Lower leg skin (tissue), 4 donors: ENCODE measurements around the gene FAM83G. TPM values are rescaled to one million over a fixed set of nuclear protein-coding genes. Genes with fewer than 3 reads are reported as not detected.

Experiments
- DNase-seq, 2 donors: peaks; one replicate each; pipeline ENCODE4 v3.0.0-alpha.2; 2019; ENCODE audit warnings: low spot score in 2 of 2
- H3K4me3 ChIP-seq: fragments of 200-600 bp; sonication (generic); 2 replicates; pipeline ENCODE4 v1.5.1; 2017; ENCODE audit warnings: mild to moderate bottlenecking, low read depth; ENCODE audit not compliant: poor library complexity, severe bottlenecking
- CTCF ChIP-seq, 3 donors: fragments of 450-650 bp; IDR thresholded peaks; one replicate each; pipeline ENCODE4 v1.5.1; 2016; ENCODE audit warnings: antibody characterized with exemption in 3 of 3, mild to moderate bottlenecking in 3 of 3, moderate library complexity in 2 of 3
- POLR2A ChIP-seq, 2 donors: fragments of 450-650 bp; IDR thresholded peaks; one replicate each; pipeline ENCODE4 v1.6.1; 2016 to 2017; ENCODE audit warnings: antibody characterized with exemption in 2 of 2, mild to moderate bottlenecking in 1 of 2, moderate library complexity in 1 of 2
- WGBS, 2 donors: methylation state at CpG; one replicate each; pipeline ENCODE4 v1.1.5; 2018; 5-methylcytosine and 5-hydroxymethylcytosine counted together
- intact Hi-C: fragments of 100-400 bp; cut with DNase I; formaldehyde crosslinking; loops from one replicate; pipeline ENCODE4 v1.15.0; 2023; ENCODE audit warnings: low total_unique reads
- total RNA-seq, 4 donors: library from RNA; depleted of rRNA; stranded (reverse); fragments of >200 nt; gene quantifications; one replicate each; pipeline ENCODE4 v1.1.0, GENCODE V29; 2016

Gene FAM83G
- total RNA-seq, 4 donors from 2014 or later = 131 to 298 (median 190) TPM

- WGBS, 2 donors = 1 to 5% methylated on average over 27 to 39 of the region's 73 CpGs
- TF ChIP-seq POLR2A (IDR thresholded peaks at IDR 0.05) (no peak), CTCF (IDR thresholded peaks at IDR 0.05) (no peak)
- no peak for DNase-seq
- peak overlapping the region; percentile 42 for H3K4me3 ChIP-seq
- intact Hi-C loops = no loop called here
These were observed 782 bp downstream of the FAM83G start for GRCh38 chr17:19003543-19004420.

- 53 to 59% methylated on average over 7 to 10 of the region's 11 CpGs for WGBS, 2 donors
- no peak for DNase-seq
- TF ChIP-seq POLR2A (IDR thresholded peaks at IDR 0.05) (no peak), CTCF (IDR thresholded peaks at IDR 0.05) (no peak)
- intact Hi-C loops = no loop called here
- H3K4me3 ChIP-seq = peak overlapping the region; percentile 19
These were observed 1.6 kb downstream of the FAM83G start for GRCh38 chr17:19002805-19003542.

- intact Hi-C loops = no loop called here
- H3K4me3 ChIP-seq = no peak overlapping the region
- no peak for DNase-seq
- 54 to 56% methylated on average over 7 of the region's 7 CpGs for whole genome bisulfite sequencing, 2 donors
- no peak for TF ChIP-seq CTCF (IDR thresholded peaks at IDR 0.05)
- TF ChIP-seq POLR2A (IDR thresholded peaks at IDR 0.05) = no peak
These were observed 2.5 kb downstream of the FAM83G start for GRCh38 chr17:19001907-19002590.

GRCh38 chr17:19000531-19001325 lies 3.8 kb downstream of the FAM83G start:
- WGBS, 2 donors = 63% methylated on average over 17 of the region's 17 CpGs
- intact Hi-C loops = no loop called here
- no peak for DNase-seq
- no peak for TF ChIP-seq CTCF (IDR thresholded peaks at IDR 0.05)
- TF ChIP-seq POLR2A (IDR thresholded peaks at IDR 0.05) = no peak
- H3K4me3 ChIP-seq = no peak overlapping the region

GRCh38 chr17:18999911-19000310 lies 4.7 kb downstream of the FAM83G start:
- intact Hi-C loops = no loop called here

More at GRCh38 chr17:18999911-19000310, 4.7 kb downstream of the FAM83G start:
- TF ChIP-seq CTCF (IDR thresholded peaks at IDR 0.05) (no peak), POLR2A (IDR thresholded peaks at IDR 0.05) (no peak)
- H3K4me3 ChIP-seq = no peak overlapping the region
- WGBS, 2 donors = 31 to 51% methylated on average over 4 to 5 of the region's 6 CpGs
- DNase-seq = no peak
